Stimulated activated CD4-positive, alpha-beta T cell treated with anti-CD3 and anti-CD28 coated beads, Interleukin-15, amount 100 ng/mL, for 1 hour (primary cell): ENCODE results near the gene CLEC4D.
"Not testable (repeated sequence)": the region's sequence is repeated elsewhere in the genome, so short reads cannot be mapped to it uniquely, and the experiment has no call there.

Experiments
- DNase-seq, 2 donors: peaks; one replicate each; pipeline ENCODE4 v3.0.0-alpha.2; 2020; ENCODE audit warnings: low read depth in 1 of 2, low spot score in 1 of 2

CLEC4D gene

GRCh38 chr12:8513256-8513655, at the start of gene CLEC4D:
Gene CLEC4D, plus strand, starts transcription at chr12:8513503. Its CDS starts 230 bp downstream, at chr12:8513733.
- DNase-seq, result no peak

- DNase-seq, result no peak
Observed at GRCh38 chr12:8465301-8465996, 47.9 kb upstream of the CLEC4D start.

GRCh38 chr12:8466241-8466640, 47.1 kb upstream of the CLEC4D start:
- DNase-seq, result no peak

- DNase-seq, result no peak
Observed at GRCh38 chr12:8471090-8471489, 42.2 kb upstream of the CLEC4D start.

GRCh38 chr12:8475508-8476203, 37.6 kb upstream of the CLEC4D start:
- DNase-seq, result no peak

GRCh38 chr12:8482571-8483061, 30.7 kb upstream of the CLEC4D start:
- DNase-seq, result no peak

GRCh38 chr12:8483079-8483478, 30.2 kb upstream of the CLEC4D start:
- DNase-seq, result no peak

GRCh38 chr12:8491646-8492530, 21.4 kb upstream of the CLEC4D start:
- DNase-seq, result no peak

- no peak for DNase-seq
Observed at GRCh38 chr12:8493084-8493483, 20.2 kb upstream of the CLEC4D start.

GRCh38 chr12:8495671-8496070, 17.6 kb upstream of the CLEC4D start:
- not testable (repeated sequence) for DNase-seq

- not testable (repeated sequence) for DNase-seq
Observed at GRCh38 chr12:8496074-8496473, 17.2 kb upstream of the CLEC4D start.

- DNase-seq, result no peak
Observed at GRCh38 chr12:8499616-8500015, 13.7 kb upstream of the CLEC4D start.

GRCh38 chr12:8501720-8502119, 11.6 kb upstream of the CLEC4D start:
- DNase-seq, result no peak

GRCh38 chr12:8504351-8504750, 9.0 kb upstream of the CLEC4D start:
- no peak for DNase-seq

GRCh38 chr12:8507596-8507995, 5.7 kb upstream of the CLEC4D start:
- DNase-seq, result no peak

- DNase-seq, result no peak
Observed at GRCh38 chr12:8508223-8508622, 5.1 kb upstream of the CLEC4D start.

GRCh38 chr12:8508910-8509841, 4.1 kb upstream of the CLEC4D start:
- DNase-seq, result no peak

GRCh38 chr12:8517971-8518370, 4.7 kb downstream of the CLEC4D start:
- DNase-seq, result no peak

- DNase-seq, result no peak
Observed at GRCh38 chr12:8519171-8519570, 5.9 kb downstream of the CLEC4D start.
